Natural killer cell (primary cell): ENCODE measurements around the gene TNIK. TPM values are rescaled to one million over a fixed set of nuclear protein-coding genes. Genes with fewer than 3 reads are reported as not detected.
A peak's percentile ranks its signal among the peaks of the same experiment; 100 is the strongest.

Experiments
- ATAC-seq, 3 donors: fragments of 150-1000 bp in 2 of 3; fragments of 200-7000 bp in 1 of 3; cut with Tn5 transposase; 1 replicate in 1 of 3; 2 replicates in 2 of 3; pipeline ENCODE4 v1.10.0; 2021; ENCODE audit warnings: mild to moderate bottlenecking in 2 of 3, moderate library complexity in 2 of 3
- DNase-seq, 2 donors: peaks; one replicate each; pipeline versions ENCODE4 v3.0.0 to v3.0.0-alpha.2; 2013 to 2021; ENCODE audit warnings: mixed read lengths in 1 of 2
- H3K27ac ChIP-seq: one replicate; pipeline ENCODE4 v1.5.1; 2013; ENCODE audit warnings: mild to moderate bottlenecking, low read length
- H3K27me3 ChIP-seq: one replicate; pipeline ENCODE4 v1.6.1; 2013; ENCODE audit warnings: low read length; ENCODE audit not compliant: control insufficient read depth, insufficient read depth
- H3K36me3 ChIP-seq: one replicate; pipeline ENCODE4 v1.6.1; 2013; ENCODE audit warnings: low read length; ENCODE audit not compliant: control insufficient read depth, insufficient read depth
- H3K4me1 ChIP-seq: one replicate; pipeline ENCODE4 v1.6.1; 2013; ENCODE audit warnings: low read length; ENCODE audit not compliant: control insufficient read depth, insufficient read depth
- H3K4me3 ChIP-seq: one replicate; pipeline ENCODE4 v1.5.1; 2013; ENCODE audit warnings: low read length
- H3K9me3 ChIP-seq: one replicate; pipeline ENCODE4 v1.6.1; 2013; ENCODE audit warnings: low read length; ENCODE audit not compliant: control insufficient read depth, insufficient read depth
- H3K27ac Mint-ChIP-seq, 2 donors: one replicate each; pipeline ENCODE4 v1.8.0; 2022; ENCODE audit warnings: mild to moderate bottlenecking in 2 of 2, mixed read lengths in 2 of 2, moderate library complexity in 1 of 2
- H3K27me3 Mint-ChIP-seq, 2 donors: one replicate each; pipeline ENCODE4 v1.8.0; 2022; ENCODE audit warnings: low read depth in 2 of 2, mixed read lengths in 2 of 2
- H3K36me3 Mint-ChIP-seq: one replicate; pipeline ENCODE4 v1.8.0; 2022; ENCODE audit warnings: mixed read lengths
- H3K4me1 Mint-ChIP-seq, 2 donors: one replicate each; pipeline ENCODE4 v1.8.0; 2022; ENCODE audit warnings: mixed read lengths in 2 of 2
- H3K4me3 Mint-ChIP-seq: one replicate; pipeline ENCODE4 v1.8.0; 2022; ENCODE audit warnings: mild to moderate bottlenecking, moderate library complexity, mixed read lengths
- H3K9me3 Mint-ChIP-seq, 2 donors: one replicate each; pipeline ENCODE4 v1.8.0; 2022; ENCODE audit warnings: mixed read lengths in 2 of 2
- WGBS: methylation state at CpG from one replicate; pipeline ENCODE4 v1.1.7; 2013; ENCODE audit warnings: missing lambda C conversion rate; ENCODE audit not compliant: insufficient coverage; 5-methylcytosine and 5-hydroxymethylcytosine counted together
- intact Hi-C: fragments of 100-400 bp; cut with micrococcal nuclease; formaldehyde crosslinking; loops from one replicate; pipeline ENCODE4 v1.14.2; 2022
- total RNA-seq, 4 donors: library from RNA; stranded (reverse); fragments of 120-200 nt in 1 of 4; gene quantifications; one replicate each; pipeline versions ENCODE4 v1.2.3 to v1.2.4, GENCODE V29; 2013 to 2022
- TF ChIP-seq, protein P1 (sequence below): fragments of 200-600 bp; IDR thresholded peaks from one replicate; pipeline ENCODE4 v1.8.0; 2022; ENCODE audit warnings: antibody characterized with exemption

Gene TNIK
- total RNA-seq, 3 donors from 2014 or later (not counting 1 experiment from before 2014, with no cell fraction given), result 93.7 to 122 (median 119) TPM

DNA sequence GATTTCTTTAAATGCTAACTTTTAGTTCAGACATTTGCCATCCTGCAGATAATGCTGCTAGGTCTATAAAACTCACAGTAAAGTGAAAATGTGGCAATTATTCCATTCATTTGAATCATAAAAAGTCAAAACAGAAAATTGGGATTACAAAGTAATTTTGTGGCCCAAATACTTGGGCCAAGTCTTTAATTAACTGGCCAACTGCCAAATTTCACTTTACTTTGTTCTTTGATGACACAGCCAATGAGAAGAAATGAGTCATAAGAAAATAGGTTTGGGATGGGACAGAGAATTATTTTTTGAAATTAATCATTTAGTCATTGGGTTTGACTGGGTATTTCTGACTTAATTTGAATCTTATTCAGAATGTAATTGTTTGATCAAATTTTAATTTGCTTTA, 343.8 kb downstream of the TNIK start:
- no peak overlapping the region for H3K4me3 ChIP-seq

DNA sequence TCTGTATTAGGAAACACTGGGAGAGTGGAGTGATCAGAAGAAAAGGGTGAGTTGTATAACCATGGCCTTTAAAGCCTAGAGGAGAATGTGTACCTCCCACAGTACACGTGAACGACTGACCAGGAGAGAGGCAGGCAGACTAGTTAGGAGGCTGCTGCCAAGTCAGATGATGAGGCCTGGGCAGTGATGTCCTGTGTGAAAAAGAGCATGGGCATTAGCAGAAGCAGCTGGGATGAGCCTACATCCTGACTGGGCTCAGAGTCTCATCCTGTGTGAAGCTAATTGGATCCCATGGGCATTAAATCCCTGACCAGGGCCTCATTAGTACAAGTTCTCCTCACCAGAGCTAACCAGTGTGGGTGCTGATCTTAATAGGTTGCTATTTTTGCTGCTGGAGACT, 344.5 kb downstream of the TNIK start:
- no peaks in the 10 kb centered on the region for H3K4me1 ChIP-seq
- Mint-ChIP-seq H3K36me3 (peaks cover 6% of the 10 kb centered on the region), H3K9me3 (no peaks in the 10 kb centered on the region), H3K4me3 (no peak overlapping the region), H3K27me3 (no peaks in the 10 kb centered on the region), H3K27ac (peak overlapping the region; percentile 21 to 51), H3K4me1 (peaks cover 10 to 21% of the 10 kb centered on the region in 2 donors)
- no peaks in the 10 kb centered on the region for H3K27me3 ChIP-seq
- DNase-seq, result no peak
- intact Hi-C loops, result no loop called here
- WGBS, result 96% methylated on average over 2 of the region's 2 CpGs
- TF ChIP-seq, protein P1, sequence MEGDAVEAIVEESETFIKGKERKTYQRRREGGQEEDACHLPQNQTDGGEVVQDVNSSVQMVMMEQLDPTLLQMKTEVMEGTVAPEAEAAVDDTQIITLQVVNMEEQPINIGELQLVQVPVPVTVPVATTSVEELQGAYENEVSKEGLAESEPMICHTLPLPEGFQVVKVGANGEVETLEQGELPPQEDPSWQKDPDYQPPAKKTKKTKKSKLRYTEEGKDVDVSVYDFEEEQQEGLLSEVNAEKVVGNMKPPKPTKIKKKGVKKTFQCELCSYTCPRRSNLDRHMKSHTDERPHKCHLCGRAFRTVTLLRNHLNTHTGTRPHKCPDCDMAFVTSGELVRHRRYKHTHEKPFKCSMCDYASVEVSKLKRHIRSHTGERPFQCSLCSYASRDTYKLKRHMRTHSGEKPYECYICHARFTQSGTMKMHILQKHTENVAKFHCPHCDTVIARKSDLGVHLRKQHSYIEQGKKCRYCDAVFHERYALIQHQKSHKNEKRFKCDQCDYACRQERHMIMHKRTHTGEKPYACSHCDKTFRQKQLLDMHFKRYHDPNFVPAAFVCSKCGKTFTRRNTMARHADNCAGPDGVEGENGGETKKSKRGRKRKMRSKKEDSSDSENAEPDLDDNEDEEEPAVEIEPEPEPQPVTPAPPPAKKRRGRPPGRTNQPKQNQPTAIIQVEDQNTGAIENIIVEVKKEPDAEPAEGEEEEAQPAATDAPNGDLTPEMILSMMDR, result no peak
- H3K9me3 ChIP-seq, result no peaks in the 10 kb centered on the region
- H3K4me3 ChIP-seq, result no peak overlapping the region
- H3K27ac ChIP-seq, result no peak overlapping the region
- peaks cover 17% of the 10 kb centered on the region for H3K36me3 ChIP-seq
- no peak for ATAC-seq

More for the DNA sequence above, 343.8 kb downstream of the TNIK start:
- Histone ChIP-seq H3K36me3 (peaks cover 18% of the 10 kb centered on the region), H3K9me3 (no peaks in the 10 kb centered on the region), H3K27me3 (no peaks in the 10 kb centered on the region), H3K4me1 (no peaks in the 10 kb centered on the region), H3K27ac (no peak overlapping the region)
- peaks cover 10 to 21% of the 10 kb centered on the region in 2 donors for H3K4me1 Mint-ChIP-seq
- H3K36me3 Mint-ChIP-seq, result peaks cover 6% of the 10 kb centered on the region
- H3K4me3 Mint-ChIP-seq, result no peak overlapping the region
- DNase-seq (no peak), ATAC-seq (no peak)
- intact Hi-C loops, result no loop called here
- H3K27ac Mint-ChIP-seq, result peak overlapping the region in 1 of 2 donors; percentile 21
- no peaks in the 10 kb centered on the region for H3K9me3 Mint-ChIP-seq
- no peaks in the 10 kb centered on the region for H3K27me3 Mint-ChIP-seq
- TF ChIP-seq, protein P1, result no peak

DNA sequence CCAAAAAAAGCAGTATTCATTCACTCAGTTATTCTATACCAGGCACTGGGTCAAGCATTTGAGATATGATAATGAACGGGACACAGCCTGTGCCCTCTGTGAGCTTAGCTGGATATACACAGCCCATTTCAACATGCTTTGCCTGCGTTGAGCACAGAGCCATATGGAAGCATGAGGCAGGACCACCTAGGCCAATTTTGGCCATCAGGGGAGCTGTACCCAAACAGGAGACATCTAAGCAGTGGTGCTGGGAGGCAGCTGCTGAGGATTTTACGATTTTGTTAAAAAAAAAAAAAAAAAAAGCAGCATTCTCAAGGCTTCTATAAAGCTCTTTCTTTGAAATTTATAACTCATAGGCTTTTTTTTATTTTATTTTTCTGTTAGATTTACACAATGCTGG, 346.5 kb downstream of the TNIK start:
- H3K27me3 Mint-ChIP-seq, result no peaks in the 10 kb centered on the region
- no peak overlapping the region for H3K27ac Mint-ChIP-seq
- H3K4me3 Mint-ChIP-seq, result no peak overlapping the region
- H3K36me3 ChIP-seq, result peaks cover 28% of the 10 kb centered on the region
- no peaks in the 10 kb centered on the region for H3K9me3 ChIP-seq
- TF ChIP-seq, protein P1, result no peak
- no peak overlapping the region for H3K4me3 ChIP-seq
- DNase-seq, result no peak
- whole genome bisulfite sequencing, result 96% methylated on average over 3 of the region's 3 CpGs
- H3K27me3 ChIP-seq, result no peaks in the 10 kb centered on the region
- ATAC-seq, result no peak
- no peaks in the 10 kb centered on the region for H3K9me3 Mint-ChIP-seq
- peaks cover 7% of the 10 kb centered on the region for H3K36me3 Mint-ChIP-seq
- H3K27ac ChIP-seq, result no peak overlapping the region
- H3K4me1 Mint-ChIP-seq, result peaks cover 10 to 21% of the 10 kb centered on the region in 2 donors
- H3K4me1 ChIP-seq, result no peaks in the 10 kb centered on the region
- intact Hi-C loops, result no loop called here

DNA sequence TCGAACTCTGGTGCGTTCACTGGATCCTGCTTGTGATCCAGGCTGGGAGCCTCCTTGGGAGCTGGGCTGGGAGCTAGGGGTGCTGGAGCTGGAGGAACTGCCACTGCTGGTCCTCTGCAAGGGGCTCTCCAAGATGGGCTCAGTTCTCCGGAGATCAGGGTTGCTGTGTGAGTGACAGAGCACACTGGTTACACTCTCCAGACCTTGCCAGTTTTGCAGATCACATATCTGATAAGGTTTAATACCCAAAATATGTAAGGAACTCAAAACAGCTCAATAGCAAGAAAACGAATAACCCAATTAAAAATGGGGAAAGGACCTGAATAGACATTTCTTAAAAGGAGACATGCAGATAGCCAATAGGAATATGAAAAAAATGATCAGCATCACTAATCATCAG, 349.5 kb downstream of the TNIK start:
- Histone ChIP-seq H3K27me3 (no peaks in the 10 kb centered on the region), H3K9me3 (no peaks in the 10 kb centered on the region), H3K27ac (no peak overlapping the region), H3K4me3 (no peak overlapping the region), H3K36me3 (peaks cover 41% of the 10 kb centered on the region), H3K4me1 (no peaks in the 10 kb centered on the region)
- H3K9me3 Mint-ChIP-seq, result no peaks in the 10 kb centered on the region
- WGBS, result 94% methylated on average over 3 of the region's 4 CpGs
- H3K27ac Mint-ChIP-seq, result no peak overlapping the region
- ATAC-seq (no peak), DNase-seq (no peak)
- intact Hi-C loops, result no loop called here
- no peak overlapping the region for H3K4me3 Mint-ChIP-seq
- TF ChIP-seq, protein P1, result no peak
- H3K4me1 Mint-ChIP-seq, result peaks cover 0 to 12% of the 10 kb centered on the region in 2 donors
- H3K27me3 Mint-ChIP-seq, result no peaks in the 10 kb centered on the region
- H3K36me3 Mint-ChIP-seq, result peaks cover 37% of the 10 kb centered on the region
